GM19035 (cell line): ENCODE measurements around the gene CPA2.
"Not testable (repeated sequence)": the region's sequence is repeated elsewhere in the genome, so short reads cannot be mapped to it uniquely, and the experiment has no call there.

ENCODE experiments used
- ATAC-seq: cut with Tn5 transposase; IDR thresholded peaks from one replicate; pipeline ENCODE4 v1.9.1; 2021; ENCODE audit not compliant: unreplicated experiment

CPA2 gene

DNA sequence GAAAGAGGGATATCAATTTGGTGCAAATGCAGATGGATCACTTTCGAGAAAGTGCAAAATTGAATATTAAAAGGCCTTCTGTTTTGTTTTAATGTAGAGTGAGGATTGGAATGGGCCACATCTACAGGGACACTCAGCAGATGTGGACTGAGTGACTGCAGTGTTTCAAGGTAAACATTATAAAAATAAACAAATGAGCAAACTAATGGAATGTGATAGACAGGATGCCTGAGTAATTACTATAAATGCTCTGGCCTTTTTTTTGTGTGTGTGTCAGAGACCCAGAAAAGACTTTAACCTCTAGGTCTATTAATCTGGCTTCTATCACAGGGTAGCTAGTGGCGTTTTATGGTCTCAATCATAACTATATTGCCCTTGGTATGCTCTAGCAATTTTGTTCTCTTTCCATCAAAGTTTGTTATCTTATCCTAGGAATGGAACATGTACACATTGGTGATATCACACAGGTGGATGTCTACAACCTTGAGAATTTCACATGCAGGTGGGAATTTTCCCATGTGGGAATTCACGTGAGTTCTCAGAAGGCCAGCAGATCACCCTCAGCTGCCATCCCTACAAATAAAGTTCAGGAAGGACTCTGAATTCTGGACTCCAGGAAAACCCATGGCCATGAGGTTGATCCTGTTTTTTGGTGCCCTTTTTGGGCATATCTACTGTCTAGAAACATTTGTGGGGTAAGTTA, at the start of gene CPA2:
TSS of gene CPA2 (plus strand) at position 606 of the 703 bp plus-strand sequence. CDS start at position 625, 19 bp downstream.
- no peak for ATAC-seq

DNA sequence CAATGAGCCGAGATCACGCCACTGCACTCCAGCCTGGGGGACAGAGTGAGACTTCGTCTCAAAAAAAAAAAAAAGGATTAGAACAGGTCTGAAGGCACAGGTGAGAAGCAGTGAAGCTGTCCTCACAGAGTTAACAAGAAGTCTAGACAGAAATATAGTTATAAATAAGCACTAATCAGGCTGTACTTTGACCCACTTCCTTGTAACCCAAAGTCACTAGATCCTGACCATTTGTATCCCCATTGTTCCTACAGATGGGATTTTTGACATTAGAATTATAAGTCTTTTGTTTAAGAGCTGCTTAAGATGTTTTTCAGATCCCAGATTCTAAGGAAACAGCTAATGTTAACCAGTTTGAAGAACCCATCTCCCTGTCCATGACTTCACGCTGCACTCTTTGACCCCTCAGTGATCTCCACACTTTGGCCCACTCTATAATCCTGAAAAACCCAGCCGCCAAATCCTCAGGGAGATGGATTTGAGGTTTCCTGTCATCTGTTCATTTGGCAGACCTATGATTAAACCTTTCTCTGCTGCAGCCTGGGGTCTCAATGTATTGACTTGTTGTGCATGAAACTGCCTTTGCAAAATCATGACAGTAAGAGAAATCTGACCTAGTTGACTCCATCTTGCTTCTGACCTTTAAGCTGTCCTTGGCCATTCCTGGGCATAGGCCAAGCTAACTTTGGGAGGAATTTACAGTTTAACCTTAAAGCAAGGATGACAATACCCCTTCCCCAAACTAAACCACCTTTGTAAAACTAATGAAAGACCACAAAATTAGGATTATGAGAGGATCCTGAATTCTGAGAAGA, 47.6 kb upstream of the CPA2 start:
- ATAC-seq, result no peak

DNA sequence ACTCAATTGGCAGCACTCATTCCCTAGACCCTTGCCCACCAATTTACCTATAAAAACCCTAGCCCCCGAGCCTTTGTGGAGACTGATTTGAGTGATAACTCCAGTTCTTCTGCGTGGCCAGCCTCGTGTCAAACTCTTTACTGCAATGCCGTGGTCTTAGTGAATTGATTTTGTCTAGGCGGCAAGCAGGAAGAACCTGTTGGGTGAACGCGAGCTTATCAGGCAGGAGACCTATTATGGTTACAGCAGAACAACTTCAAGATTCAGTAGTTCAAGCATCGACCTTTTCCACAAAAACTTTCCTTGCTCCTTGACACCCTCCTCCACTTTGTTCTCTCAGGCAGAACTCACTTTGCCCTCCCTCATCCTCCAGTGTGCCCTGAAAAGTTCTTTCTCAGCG, 46.8 kb upstream of the CPA2 start:
- ATAC-seq, result no peak

DNA sequence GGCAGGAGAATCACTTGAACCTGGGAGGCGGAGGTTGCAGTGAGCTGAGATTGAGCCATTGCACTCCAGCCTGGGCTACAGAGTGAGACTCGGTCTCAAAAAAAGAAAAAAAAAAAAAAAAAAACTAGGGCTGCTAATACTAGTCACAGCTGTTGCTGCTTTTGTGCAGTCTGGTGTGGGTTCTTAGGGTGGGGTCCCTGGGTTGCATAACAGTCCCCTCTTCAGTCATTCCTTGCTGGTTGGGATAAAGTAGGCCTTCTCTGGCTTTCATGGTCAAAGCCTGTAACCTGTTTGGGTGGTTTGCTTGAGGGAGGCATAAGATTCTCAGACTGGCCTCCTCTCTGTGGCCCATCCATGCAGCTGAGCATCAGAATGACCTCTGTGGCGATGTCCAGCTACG, 44.9 kb upstream of the CPA2 start:
- no peak for ATAC-seq

DNA sequence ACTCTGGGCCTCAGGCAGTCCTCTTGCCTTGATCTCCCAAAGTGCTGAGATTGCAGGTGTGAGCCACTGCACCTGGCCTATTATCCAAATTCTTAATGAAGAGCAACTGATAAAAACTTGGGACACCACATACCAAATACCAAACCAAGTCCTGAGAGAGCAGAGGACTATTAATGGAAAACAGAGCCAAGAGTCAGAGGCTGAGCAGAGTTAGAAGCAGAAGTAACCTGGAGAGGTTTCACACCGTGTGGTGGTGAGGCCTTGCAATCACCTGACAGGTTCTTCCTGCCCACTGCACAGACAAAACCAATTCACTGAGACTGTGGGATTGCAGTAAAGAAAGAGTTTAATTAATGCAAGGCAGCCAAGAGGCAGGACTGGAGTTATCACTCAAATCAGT, 43.0 kb upstream of the CPA2 start:
- ATAC-seq, result no peak

DNA sequence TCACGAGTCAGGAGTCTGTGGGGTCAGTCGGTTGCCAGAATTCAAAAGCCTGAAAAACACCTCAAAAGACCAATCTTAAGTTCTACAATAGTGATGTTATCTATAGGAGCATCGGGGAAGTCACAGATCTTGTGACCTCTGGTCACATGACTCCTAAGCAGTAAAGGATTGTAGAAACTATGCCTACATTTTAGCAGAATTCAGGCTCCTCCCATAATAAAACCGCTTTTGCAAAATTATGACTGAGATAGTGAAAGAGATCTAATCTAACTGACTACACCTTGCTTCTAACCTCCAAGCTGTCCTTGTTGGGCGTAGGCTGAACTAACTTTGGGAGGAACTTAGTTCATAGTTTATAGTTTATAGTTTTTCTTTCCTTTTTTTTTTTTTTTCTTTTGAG, 42.5 kb upstream of the CPA2 start:
- ATAC-seq, result no peak

DNA sequence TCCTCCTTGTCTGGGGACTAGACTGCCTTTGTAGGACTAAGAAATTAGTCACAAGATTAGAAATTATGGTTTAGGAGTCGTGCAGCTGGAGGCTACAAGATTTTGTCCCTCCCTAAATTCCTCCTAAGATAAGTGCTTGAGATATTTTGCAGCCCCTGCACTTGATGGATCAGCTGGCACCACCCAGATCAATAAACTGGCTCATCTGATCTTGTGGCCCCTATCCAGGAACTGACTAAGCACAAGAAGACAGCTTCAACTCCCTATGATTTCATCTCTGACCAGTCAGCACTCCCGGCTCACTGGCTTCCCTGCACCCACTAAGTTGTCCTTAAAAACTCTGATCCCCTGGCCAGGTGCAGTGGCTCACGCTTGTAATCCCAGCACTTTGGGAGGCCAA, 41.7 kb upstream of the CPA2 start:
- ATAC-seq, result not testable (repeated sequence)

DNA sequence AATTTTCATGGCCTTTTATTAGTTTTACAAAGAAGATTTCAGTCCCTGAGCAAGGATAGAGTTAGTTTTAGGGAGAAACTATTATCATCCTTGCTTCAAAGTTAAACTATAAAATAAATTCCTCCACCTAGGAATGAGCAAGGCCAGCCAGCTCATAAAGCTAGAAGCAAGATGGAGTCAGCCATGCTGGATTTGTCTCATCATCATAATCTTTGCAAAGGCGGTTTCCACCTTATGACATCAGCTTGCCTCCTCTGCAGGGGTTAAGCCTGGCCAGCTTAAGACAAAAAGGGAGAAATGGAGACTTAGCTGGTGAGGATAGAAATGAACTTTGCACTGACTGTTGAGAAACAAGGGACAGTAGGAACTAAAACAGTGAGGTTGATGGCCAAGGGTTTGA, 40.3 kb upstream of the CPA2 start:
- ATAC-seq, result no peak

DNA sequence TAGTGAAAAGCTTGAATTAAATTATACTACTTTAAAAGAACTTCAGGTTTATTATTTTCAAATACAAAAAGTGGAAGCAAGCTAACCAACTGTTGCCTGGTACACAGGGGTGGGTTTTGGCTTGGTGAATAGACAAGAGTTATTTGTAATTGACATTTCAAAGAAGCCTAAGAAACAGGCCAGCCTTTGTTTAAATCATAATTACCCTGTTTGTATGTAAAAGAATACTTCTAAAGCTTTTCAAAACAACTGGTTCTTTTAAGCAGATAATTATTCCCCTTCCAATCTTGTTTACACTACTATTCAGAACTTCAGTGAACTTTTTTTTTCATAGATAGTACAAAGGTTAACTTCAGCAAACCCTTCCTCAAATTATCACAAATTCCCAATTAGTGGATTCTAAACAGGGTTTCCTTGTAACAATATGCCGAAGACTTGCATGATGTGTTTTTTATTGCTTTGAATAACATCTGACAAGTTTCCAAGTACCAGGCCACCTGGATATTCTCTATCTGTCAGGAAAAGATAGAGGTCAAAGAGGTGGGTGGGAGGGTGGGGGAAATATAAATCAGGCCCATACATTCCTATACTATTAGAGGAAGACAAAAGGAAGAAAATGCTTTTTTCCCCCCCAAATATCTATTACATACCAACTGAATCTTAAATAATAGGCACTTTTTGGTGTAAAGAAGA, 38.6 kb upstream of the CPA2 start:
- ATAC-seq, result no peak

DNA sequence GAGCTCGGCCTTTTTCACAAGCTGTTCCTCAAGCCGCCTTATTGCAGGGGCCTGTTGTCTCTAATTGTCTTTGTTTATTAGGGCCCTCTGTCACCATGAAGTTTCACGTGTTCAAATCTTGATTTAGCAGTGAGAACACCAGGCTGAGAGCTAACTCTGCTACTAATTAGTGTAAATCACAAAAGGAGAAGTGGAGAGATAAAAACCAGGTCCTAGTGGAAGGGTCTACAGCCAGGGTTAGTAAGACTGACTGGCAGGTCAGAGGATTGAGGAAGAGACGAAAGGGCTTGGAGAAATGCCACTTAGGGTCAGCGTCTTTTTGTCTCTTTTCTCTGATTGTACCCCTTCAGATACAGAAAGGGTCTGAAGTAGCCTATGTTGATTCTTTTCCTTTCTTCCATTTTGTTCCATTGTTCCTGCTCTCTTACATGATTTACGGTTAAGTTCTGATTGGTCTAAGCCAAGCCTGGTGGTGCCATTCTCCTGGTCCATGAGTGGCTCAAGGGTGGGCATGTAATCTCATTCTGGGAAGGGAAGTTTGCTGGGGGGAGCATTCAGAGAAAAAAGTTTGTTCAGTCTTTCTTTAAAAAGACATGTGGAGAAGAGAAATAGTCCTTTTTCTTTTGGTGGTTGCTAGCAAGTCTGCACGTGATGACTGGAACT, 37.7 kb upstream of the CPA2 start:
- ATAC-seq, result no peak

DNA sequence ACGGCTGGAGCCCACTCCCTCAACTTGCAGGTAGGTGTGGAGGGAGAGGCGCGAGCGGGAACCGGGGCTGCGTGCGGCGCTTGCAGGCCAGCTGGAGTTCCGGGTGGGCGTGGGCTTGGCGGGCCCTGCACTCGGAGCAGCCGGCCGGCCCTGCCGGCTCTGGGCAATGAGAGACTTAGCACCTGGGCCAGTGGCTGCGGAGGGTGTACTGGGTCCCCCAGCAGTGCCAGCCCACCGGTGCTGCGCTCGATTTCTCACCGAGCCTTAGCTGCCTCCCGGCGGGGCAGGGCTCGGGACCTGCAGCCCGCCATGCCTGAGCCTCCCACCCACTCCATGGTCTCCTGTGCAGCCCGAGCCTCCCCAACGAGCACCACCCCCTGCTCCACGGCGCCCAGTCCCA, 36.7 kb upstream of the CPA2 start:
- ATAC-seq, result not testable (repeated sequence)

DNA sequence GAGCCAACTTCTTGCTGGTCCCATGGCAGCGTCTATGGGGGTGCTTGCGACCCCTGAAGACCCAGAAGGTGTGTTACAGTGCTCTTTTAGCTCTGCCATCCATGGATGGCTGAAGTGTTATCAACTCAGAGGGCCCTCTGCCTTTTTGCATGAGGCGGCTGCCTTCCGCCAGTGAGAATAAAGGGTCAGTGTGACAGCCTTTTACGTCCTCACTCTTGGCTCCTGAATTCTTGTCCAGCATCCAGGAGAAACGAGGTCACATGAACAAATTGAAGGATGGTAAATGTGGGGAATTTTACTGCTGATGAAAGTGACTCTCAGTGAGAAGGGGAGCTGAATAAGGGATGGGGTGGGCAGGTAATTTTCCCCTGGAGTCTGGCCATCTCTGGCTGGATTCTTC, 34.9 kb upstream of the CPA2 start:
- ATAC-seq, result no peak

DNA sequence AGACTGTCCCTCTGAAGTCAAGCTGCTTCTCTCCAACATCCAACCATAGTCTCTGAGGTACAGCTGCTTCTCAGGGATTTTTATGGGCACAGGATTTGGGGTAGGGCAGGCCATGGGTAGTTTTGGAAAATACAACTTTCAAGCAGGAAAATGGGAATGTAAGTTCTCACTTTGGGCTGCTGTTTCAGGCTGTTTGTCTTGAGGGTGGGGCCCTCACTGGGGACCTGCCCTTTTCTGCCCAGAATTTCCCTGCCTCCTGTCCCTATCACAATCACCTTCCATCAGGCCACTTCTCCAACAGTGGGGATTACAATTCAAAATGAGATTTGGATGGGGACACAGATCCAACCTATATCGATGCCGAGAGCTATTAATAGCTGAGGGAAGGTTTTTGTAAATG, 34.5 kb upstream of the CPA2 start:
- ATAC-seq, result no peak

DNA sequence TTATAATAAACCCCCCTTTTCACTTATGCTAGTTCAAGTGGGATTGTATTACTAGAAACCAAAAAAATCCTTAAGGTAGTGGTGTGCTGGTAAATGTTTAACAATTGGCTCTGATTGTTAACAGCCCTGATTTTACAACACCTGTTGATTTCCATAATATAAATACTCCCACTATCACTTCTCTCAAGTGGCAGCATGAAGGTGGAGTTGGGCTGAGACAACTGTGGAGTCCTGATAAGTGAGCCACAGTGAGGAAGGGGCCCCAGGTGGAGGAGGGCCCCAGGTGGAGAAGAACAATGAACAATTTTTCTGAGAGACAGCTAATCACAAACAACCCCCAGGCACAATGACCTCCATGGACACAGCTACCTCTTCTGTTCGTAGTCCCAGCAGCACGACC, 32.6 kb upstream of the CPA2 start:
- ATAC-seq, result no peak

DNA sequence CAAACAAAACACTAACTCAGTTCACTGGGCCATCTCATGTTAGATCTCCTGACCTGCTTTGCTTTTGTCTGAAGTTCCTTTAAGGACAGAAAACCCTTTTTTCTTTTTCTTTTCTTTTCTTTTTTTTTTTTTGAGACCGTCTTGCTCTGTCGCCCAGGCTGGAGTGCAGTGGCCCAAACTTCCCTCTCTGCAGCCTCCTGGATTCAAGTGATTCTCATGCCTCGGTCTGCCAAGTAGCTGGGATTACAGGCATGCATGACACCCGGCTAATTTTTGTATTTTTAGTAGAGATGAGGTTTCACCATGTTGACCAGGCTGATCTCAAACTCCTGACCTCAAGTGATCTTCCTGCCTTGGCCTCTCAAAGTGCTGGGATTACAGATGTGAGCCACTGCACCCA, 30.3 kb upstream of the CPA2 start:
- not testable (repeated sequence) for ATAC-seq

DNA sequence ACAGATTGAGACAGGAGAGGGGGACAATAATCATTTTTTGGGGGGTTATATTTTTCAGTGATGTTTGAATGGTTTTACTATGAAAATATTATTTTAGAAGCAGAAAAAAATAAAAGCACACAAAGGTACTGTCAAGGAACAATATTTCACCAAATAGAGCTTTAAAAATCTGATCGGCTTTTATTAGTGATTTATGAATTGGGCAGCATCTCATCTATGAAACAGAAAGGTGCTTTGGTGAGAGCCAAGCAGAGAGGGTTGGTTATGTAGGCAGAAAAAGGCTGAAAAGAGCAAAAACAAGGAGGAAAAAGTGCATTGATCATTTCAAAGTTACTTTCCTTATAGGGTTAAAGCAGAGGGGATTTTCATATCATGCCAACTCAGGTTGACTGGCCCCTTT, 26.4 kb upstream of the CPA2 start:
- no peak for ATAC-seq

DNA sequence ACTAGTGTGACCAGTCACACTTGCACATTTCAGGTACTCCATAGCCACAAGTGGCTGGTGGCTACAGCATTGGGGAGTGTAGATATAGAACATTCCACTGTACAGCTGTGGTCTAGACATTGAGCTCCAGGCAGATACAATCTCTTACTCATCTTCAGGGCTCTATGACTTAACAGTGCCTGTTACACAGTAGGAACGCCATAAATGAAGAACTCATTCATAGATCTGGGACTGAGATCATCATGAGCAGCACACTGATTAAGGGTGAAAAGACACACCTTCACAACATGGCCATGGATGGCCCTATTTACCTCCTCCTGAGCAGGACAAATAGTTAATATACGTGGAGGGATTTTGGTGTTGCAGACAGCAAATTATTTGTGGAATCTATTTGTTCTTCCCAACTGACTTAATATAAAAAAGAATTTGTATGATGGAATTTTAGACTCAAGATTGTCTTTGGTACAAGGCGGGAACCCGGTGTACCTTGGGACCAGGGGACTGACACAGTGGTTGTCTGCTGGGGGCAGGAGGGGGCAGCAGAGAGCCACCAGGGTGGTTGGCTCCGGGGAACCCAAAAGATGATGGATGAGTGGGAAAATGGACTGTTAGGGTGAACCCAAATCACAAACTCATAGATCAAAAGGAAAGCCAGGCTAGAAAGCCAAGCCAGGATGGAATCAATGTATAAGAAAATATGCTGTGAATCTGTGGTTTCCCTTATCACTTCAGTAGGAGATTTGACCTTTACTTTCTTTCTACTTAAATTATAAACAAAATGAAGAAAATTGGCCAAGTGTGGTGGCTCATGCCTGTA, 24.3 kb upstream of the CPA2 start:
- ATAC-seq, result no peak

DNA sequence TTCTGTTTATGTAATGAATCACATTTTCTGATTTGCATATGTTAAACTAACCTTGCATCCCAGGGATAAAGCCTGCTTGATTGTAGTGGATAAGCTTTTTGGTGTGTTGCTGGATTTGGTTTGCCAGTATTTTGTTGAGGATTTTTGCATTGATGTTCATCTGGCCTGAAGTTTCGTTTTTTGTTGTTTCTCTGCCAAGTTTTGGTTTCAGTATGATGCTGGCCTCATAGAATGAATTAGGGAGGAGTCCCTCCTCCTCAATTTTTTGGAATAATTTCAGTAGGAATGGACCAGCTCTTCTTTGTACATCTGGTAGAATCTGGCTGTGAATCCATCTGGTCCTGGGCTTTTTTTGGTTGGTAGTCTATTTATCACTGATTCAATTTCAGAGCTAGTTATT, 23.2 kb upstream of the CPA2 start:
- not testable (repeated sequence) for ATAC-seq

DNA sequence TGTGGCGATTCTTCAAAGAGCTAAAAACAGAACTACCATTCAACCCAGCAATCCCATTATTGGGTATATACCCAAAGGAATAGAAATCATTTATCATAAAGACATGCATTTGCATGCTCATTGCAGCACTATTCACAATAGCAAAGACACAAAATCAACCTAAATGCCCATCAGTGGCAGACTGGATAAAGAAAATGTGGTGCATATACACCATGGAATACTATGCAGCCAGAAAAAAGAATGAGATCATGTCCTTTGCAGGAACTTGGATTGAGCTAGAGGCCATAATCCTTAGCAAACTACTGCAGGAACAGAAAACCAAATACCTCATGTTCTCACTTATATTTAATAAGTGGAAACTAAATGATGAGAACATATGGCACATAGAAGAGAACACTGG, 20.2 kb upstream of the CPA2 start:
- ATAC-seq, result not testable (repeated sequence)

DNA sequence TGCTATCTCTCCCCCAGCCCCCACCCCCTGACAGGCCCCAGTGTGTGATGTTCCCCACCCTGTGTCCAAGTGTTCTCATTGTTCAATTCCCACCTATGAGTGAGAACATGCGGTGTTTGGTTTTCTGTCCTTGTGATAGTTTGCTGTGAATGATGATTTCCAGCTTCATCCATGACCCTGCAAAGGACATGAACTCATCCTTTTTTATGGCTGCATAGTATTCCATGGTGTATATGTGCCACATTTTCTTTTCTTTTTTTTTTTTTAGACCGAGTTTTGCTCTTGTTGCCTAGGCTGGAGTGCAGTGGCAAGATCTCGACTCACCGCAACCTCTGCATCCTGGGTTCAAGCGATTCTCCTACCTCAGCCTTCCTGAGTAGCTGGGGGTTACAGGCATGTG, 17.8 kb upstream of the CPA2 start:
- ATAC-seq, result not testable (repeated sequence)

DNA sequence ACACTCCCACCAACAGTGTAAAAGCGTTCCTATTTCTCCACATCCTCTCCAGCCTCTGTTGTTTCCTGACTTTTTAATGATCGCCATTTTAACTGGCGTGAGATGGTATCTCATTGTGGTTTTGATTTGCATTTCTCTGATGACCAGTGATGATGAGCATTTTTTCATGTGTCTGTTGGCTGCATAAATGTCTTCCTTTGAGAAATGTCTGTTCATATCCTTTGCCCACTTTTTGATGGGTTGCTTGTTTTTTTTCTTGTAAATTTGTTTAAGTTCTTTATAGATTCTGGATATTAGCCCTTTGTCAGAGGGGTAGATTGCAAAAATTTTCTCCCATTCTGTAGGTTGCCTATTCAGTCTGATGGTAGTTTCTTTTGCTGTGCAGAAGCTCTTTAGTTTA, 17.0 kb upstream of the CPA2 start:
- not testable (repeated sequence) for ATAC-seq
